Measurements from ENCODE around the gene RAB20.
"Not testable (repeated sequence)": the region's sequence is repeated elsewhere in the genome, so short reads cannot be mapped to it uniquely, and the experiment has no call there.

RAB20 gene

DNA sequence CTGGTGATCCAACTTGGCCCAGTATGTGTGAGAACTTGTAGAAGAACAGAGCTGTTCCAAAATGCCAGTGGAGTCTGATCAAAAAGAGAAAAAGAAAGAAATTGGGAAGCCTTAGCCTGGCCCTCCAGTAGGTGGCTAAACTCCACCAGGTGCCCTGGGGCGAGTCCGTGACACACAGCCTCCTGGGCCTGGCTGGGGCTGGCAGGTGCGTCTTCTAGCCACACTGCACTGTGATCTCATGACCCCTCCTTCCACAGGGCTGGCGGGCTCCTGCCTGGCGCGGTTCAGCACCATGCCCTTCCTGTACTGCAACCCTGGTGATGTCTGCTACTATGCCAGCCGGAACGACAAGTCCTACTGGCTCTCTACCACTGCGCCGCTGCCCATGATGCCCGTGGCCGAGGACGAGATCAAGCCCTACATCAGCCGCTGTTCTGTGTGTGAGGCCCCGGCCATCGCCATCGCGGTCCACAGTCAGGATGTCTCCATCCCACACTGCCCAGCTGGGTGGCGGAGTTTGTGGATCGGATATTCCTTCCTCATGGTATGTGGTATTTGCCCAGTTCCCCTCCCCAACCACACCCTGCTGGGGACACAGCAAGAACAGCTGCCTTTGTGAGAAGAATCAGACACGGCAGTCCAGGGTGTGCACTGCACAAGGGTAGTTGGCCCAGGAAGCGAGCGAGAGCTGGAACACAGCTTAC is 53.7 kb downstream of the RAB20 start:
- no peak for DNase-seq

DNA sequence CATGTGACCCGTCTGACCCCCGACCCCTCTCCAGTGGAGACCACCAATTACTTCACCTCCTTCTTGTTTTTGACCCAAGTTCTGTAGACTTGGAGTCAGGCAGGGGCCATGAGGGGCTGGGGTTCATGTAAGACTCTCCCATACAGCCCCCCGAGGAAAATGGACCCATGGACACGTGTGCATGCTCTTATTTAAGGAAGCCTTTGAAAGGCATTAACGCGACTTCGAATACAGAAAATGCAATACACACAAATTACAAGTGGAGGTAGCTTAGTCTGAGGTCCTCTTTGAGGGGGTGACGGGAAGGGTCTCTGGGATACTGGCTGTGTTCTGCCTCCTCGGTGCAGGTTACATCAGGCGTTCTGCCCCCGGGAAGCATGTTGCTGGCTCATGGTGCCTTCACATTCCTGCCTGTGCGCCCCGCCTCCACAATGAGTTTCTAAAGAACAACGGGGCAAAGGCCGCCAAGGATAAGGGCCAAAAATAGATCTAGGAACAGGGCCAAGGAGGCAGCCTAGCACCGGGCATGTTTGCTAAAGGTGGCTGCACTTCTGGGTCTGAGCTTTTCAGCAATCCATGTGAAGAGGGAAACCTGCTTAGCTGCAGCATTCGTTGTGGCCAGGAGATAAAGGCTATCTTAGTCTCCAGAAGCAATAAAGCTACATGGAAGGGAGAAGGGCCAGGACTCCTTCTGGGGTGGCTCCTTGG is 54.5 kb downstream of the RAB20 start:
- no peak for DNase-seq

DNA sequence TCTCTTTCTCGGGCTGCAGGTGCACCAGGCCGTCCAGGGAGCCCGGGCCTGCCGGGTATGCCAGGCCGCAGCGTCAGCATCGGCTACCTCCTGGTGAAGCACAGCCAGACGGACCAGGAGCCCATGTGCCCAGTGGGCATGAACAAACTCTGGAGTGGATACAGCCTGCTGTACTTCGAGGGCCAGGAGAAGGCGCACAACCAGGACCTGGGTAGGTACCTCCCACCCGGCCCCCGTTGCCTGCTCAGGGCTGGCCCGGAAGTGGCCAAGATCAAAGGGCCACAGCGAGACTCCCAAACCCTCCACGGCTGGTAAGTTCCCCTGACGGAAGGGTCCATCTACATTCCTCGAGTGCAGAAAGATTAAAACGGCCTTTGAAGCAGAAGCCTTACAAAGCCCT is 55.1 kb downstream of the RAB20 start:
- DNase-seq = no peak

DNA sequence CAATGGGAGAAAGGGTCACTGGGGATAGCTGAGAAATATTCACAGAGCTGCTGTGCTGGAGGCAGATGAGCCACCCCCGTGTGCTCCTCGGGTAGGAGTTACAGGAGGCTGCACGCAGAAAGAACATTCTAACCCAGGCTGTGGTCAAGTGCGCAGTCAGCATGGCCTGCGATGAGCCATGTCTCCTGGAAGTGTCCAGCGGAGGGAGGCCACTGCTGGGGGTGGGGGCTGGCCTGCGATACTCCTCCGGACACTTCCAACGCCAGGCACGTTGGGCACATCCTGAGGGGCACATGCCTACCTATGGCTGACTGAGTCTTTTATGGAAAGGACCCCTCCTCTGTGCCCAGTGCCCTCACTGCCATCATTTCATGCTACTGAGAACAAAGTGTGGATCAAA is 55.9 kb downstream of the RAB20 start:
- DNase-seq = no peak

DNA sequence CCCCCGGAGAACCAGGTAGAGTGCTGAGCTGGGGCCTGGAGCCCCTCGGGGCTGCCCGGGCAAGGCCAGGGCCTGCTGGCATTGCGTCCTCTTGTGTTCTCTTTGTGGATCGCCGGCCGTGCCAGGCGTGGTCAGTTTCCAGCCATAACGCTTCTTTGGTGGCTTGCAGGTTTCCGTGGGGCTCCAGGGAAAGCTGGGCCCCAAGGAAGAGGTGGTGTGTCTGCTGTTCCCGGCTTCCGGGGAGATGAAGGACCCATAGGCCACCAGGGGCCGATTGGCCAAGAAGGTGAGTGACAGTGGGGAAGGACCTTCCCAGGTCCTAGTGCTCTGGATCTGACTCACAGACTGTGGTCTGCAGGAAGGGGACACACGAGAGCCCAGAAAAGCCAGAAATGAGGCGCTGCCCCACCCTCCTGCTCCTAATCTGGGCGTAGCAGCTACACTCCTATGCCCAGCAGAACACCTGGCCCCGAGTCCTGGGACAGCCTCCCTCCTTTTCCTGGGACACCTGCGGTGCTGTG is 57.5 kb downstream of the RAB20 start:
- no peak for DNase-seq

DNA sequence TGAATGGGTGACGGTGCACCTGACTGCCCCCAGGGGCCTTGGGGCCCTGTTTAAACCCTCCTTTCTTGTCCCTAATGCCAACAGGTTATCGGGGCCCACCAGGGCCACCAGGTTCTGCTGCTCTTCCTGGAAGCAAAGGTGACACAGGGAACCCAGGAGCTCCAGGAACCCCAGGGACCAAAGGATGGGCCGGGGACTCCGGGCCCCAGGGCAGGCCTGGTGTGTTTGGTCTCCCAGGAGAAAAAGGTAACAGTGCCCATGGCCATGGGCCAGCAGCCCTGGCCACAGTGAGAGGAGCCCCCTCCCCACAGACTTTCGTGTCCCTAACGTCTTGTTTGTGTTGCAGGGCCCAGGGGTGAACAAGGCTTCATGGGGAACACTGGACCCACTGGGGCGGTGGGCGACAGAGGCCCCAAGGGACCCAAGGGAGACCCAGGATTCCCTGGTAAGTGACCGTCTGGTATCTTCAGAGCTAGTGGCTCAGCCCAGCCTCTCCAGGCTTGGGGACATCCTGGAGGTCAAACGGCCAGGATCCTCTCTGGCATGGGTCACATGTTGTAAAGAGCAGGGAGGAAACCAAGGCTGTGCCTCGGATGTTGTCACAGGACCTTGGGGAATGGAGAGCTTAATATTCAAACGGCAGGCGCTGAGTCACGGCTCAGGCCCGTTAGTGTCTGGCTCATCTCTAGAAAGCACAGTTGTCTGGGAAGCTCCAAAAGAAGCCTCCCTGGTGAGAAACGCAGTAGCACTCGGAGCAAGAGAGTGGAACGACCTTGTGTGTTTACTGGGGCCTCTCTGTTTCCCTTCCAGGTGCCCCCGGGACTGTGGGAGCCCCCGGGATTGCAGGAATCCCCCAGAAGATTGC is 58.3 kb downstream of the RAB20 start:
- DNase-seq = no peak

DNA sequence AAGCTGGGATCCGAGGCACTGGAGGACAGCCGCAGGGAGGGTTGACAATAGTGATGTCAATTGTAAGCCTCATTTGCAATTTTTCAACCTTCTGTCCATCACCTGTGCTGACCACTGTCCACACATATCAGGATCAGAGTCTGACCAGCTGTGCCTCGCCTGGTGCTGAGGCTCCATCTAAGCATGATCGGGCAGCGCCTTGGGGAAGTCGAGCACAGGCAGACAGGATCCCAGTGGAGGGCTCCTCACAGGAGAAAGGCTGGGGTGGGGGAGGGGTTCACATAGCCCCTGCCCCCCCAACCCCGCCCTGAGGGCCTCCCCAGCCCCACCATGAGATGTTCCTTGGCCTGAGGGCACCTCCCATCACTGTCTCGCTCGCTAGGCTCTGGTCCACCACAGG is 60.3 kb downstream of the RAB20 start:
- no peak for DNase-seq

DNA sequence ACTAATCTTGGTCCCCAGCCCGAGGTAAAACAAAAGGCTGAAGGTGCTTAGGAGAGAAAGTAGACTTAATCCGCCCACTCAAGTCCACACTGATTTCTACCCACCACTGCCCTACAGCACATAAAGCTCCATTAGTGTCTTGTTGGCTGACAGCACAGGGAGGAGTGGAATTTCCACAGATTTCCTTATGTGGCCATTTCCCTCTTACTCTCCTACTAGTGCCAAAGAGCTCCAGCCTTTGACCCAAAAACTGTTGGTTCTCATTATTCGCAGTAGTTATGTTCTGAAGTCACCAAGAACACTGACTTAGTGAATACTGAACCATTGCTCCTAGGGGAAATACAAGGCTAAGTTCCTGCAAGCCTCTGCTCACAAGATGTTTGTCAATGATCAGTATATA is 61.2 kb downstream of the RAB20 start:
- DNase-seq = no peak

DNA sequence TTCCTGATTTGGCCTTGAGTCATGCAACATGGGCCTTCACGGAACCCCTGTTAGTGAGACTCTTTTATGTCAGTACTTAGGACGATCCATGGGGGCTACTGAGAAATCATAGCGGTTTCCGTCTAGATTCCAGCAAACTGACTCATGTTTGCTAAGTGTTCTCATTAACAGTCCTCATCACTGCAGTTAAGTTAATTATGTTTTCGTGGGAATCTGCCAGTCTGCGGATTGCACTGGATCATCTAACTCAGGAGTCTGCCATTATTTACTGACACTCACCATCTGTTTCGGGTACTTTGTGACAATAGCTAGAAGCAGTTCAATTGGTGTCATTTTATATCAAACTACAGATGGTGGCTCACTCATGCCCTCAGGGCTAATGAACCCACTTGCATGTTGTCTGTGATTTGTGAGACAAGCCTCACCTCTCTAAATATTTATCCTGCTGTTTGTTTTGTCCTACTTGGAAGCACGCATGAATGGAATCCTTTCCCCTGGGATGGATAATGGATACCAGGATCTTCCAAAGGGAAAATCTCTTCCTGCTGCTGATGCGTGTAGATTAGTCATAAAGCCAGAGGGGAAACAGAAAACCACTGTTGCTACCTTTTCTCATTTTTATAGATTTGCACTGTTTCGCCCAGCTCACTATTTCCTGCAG is 61.8 kb downstream of the RAB20 start:
- DNase-seq = no peak

DNA sequence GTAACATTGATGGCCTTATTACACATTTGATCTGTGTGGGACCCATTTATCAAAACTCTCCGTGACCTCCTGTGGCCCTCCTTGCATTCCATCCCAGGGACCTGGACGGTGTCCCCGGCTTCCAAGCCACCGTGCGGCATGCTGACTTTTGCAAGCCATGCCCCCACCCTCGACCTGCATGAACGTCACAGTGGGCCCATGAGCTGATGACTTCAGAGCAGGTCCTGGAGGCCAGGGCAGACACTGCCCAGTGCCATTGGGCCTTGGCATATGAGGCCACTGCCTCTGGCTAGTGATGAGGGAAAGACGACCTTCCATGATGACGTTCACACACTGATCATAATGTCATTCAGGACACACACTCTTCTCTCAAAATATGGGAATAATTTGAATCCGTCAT is 62.8 kb downstream of the RAB20 start:
- no peak for DNase-seq

DNA sequence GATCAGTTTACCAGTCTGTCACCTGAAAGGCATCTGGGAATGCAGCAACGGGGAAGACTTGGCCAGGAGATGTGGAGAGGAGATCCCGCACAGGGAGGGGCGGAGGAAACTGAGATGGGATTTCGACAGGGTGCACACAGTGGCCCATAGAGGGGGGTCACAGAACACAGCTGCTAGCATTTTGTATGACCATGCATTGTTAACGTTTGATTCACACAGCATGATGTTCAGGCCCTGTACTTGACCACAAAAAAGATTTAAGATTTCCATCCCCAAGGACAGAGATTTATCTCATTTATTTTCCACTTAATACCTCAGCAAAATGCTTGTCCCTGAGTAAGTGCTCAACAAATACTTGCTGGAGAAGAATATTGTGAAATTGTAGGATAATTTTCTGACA is 63.2 kb downstream of the RAB20 start:
- no peak for DNase-seq

DNA sequence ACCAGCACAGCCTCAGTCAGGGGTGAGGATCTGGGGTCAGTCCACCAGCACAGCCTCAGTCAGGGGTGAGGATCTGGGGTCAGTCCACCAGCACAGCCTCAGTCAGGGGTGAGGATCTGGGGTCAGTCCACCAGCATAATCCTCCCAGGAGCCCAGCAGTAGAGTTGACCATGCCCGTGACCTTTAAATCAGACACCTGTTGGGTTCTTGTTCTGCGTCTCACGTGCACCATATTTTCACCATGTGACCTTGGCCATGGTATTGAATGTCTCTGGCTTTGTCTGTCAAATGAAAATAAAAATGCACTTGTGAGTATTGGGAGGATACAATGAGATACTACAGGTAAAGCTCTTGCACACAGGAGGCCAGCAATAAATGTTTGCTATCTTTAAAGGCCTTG is 63.6 kb downstream of the RAB20 start:
- DNase-seq = not testable (repeated sequence)

DNA sequence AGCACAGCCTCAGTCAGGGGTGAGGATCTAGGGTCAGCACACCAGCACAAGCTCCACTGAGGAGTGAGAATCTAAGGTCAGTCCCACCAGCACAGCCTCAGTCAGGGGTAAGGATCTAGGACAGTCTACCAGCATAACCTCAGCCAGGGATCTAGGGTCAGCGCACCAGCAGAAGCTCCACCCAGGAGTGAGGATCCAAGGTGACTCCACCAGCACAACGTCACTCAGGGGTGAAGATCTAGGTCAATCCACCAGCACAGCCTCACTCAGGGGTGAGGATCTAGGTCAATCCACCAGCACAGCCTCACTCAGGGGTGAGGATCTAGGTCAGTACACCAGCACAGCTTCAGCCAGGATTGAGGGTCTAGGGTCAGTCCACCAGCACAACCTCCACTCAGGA is 64.5 kb downstream of the RAB20 start:
- no peak for DNase-seq

DNA sequence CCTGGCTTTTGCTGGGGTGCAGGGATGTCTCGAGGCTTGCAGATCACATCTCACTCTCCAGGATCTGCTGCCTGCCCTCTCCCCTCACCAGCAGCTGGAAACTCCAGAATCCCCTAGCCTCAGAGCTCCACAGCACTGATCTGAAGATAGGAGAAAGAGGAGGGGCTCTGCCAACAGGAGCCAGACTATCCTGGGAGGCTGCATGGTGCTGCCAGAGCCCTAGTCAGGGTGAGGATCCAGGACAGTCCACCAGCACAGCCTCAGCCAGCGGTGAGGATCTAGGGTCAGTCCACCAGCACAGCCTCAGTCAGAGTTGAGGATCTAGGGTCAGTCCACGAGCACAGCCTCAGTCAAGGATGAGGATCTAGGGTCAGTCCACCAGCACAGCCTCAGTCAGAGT is 65.2 kb downstream of the RAB20 start:
- DNase-seq = no peak

DNA sequence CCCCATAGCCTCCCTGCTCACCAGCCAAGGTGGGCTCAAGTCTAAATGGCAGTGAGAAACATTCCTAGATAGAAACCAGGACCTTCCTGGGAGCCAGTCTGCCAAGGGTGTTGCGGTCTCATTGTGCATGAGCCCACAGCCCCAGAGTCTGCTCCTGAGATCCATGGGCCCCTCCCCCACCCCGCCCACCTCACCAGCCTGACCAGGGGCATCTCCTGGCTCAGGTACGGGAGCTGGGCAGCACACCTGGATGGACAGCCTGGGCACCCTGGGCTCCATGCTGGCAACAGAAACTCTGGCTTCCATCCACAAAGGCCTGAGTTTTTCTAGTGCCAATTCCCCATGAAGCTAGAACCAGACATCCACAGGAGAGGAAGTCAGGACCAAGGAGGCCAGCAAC is 65.6 kb downstream of the RAB20 start:
- no peak for DNase-seq

DNA sequence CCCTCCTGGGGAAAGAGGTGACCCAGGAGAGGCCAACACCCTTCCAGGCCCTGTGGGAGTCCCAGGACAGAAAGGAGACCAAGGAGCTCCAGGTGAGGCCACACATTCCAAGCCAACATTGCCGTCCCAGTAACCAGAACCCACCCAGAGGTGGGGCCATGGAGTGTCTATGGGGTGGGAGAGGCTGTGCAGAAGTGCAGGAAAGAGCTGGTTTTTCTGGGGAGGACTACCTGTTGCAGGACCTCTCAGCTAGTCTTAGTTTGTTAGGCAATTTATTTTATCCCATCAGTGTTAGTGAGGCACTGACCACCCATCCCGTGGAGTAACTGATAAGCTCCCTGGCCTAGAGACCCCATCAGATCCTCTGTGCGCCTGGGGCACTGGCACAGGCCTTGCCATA is 66.1 kb downstream of the RAB20 start:
- DNase-seq = no peak

DNA sequence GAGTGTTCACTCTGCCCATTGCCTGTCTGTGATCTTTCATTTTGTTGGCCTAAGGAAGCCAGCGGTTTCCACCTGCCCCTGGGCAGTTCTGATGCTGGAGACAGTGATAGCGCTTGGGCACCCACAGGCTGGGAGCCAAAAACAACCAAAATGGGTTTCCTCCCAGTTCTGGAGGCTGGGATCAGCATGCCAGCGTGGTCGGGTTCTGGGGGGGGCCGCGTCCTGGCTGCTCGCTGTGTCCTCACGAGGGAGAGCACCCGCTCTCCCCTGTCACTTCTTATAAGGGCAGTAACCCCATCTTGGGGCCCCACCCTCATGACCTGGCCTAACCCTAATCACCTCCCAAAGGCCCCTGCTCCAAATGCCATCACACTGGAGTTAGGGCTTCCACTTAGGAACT is 67.9 kb downstream of the RAB20 start:
- no peak for DNase-seq

DNA sequence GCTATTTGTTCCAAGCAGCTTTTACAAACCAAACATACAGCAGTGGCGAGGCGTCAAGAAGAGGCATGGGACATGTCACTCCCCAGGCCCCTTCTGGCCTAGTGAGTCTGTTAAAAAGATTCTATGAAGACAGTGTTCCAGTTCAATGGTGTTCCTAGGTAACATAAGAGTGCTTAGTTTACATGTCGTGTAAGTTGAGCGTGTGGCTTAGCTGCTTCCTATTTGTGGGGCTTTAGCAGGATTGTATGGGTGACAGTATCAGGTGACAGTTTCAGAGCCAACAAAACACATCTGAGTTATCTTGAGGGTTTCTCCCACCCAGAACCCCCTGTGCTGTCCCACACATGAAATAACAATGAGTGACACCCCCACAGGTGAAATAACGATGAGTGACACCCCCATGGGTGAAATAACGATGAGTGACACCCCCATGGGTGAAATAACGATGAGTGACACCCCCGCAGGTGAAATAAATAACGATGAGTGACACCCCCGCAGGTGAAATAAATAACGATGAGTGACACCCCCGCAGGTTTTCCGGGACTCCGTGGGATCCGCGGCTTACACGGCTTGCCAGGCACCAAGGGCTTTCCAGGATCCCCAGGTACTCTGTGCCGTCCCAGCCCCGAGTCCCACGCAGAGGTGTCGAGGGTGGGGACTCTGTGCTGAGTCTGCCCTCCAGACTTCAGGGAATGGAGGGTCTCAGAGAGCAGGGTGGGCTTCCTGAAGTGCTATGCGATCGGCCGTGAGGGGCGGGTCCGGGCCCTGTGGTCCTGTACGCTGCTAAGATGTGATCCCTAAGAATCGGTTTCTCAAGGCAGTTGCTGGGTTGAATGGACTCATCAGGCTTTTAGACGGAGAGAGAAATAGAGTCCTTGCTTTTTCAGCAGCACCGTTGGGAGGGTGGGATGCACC is 68.6 kb downstream of the RAB20 start:
- DNase-seq = no peak

DNA sequence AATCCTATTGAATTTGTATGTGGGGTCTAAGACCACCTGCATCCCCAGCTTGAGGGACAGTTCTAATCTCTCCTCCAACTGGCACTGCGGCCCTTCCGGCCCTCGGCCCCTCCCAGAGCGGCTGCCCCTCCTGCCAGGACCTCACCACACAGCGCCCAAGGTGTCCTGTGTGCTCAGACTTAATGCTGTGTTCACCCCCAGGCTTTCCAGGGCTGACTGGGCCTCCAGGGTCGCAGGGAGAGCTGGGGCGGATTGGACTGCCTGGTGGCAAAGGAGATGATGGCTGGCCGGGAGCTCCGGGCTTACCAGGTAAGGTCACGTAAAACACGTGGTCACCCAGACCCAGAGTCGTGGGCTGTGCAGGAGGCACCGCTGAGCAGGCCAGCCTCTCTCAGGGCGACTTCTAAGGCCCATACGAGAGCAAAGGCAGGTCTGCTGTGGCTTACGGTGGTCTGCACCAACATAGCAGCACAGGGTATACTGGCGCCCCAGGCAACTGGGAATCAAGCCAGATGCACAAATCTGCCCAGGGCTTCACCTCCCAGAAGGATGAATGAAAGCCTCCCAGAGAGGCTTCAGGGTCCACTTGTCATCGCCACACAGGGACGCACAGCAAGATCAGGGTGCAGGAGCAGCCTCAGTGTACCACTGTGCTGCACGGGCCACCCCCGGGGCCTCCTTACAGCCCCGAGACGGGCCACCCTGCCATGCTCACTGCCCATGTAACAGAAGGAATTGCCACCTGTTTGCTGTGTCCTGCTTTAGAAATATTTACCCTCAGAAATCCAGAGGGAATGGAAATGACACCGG is 69.4 kb downstream of the RAB20 start:
- DNase-seq = no peak

DNA sequence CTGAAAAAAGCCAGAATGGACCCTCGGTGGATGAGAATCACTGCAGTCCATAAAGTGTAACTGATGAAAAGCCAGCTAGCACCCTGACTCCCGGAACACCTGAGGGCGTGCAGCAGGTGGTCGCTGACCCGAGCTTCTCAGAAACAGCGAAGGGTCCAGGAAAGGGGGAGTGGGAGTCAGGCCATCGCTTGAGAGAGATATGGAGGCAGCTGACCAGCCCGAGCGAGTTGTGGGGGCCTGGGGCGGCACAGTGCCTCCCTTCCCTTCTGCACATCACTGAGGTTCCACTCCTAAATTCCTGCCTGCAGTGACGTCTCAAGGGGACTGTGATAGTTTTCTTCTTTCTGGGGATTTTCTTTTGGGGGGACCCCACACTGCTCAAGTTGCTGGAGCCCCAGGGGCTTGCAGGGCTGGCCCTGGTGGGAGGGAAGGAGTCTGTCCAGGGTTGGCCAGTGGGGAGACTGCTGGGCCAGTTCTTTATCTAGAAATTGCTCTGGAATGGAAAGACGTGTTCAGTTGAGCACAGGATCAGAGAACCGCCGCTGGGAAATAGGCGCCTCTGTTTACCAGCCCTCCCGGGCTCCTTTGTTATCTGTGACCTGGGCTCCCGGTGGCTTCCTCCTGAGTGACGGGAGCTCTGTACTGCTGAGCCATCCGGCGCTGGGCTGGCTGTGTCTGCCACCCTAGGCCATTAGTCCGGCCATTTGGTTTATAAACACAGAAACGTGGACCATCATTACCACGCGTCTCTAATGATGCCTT is 71.3 kb downstream of the RAB20 start:
- no peak for DNase-seq
